Measurements from ENCODE around the gene EHBP1.
A peak's percentile ranks its signal among the peaks of the same experiment; 100 is the strongest.

The EHBP1 gene

DNA sequence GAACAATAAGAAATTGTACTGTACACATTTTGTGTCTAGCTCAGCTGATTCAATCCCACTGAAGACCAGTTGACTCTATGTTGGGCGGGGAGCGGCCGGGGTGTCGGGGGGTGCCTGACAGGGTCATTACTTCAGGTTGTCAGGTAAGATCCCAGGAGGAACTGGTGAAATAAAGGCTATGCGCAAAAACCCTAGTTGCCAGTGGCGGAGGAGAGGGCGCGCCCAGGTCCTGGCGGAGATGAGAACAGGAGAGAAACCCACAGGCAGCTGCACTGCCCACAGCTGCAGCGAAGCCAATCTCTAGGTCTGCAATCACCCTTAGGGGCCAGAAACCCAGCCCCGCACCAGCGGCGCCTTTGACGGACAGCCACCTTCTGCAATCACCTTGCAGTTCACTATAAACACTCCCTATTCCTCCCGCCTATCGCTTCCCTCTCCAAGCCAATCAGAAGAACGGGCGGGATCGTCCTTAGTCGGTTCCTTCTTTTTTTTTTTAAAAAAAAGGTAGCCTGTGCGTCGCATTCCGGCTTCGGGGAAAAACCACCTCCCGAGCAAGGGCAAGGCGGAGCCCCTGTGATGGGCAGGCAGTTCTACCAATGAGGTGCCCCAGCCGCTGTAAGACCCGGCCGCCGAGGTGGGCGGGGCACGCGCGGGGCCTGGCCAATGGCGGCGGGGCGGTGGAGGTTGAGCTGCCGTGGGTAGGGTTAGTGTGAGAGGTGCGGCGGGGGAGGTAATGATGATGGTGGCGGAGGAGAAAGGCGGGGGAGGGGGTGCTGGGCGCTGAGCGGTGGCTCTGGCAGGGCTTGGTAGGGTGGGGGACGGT, at the start of gene EHBP1:
EHBP1 (plus strand) TSS at position 707 of the 823 bp plus-strand sequence. CDS start 1,479 bp downstream, outside the sequence.
- peak; percentile 97 for DNase-seq

DNA sequence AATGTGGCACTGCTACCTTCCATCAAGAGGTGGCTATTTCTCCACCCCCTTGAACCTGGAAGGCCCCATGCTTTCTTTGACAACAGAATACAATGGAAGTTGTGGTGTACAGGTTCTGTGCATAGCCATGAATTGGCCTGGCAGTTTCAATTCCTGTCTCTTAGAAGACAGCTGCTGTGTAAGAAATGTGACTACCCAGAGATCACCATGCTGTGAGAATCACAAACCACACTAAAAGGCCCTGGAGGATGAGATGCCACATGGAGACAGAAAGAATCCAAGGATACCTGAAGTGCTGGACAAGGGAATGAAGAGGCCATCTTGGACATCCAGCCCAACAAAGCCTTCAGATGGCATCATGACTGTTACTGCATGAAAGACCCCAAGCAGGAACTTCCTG, 47.7 kb upstream of the EHBP1 start:
- no peak for DNase-seq

DNA sequence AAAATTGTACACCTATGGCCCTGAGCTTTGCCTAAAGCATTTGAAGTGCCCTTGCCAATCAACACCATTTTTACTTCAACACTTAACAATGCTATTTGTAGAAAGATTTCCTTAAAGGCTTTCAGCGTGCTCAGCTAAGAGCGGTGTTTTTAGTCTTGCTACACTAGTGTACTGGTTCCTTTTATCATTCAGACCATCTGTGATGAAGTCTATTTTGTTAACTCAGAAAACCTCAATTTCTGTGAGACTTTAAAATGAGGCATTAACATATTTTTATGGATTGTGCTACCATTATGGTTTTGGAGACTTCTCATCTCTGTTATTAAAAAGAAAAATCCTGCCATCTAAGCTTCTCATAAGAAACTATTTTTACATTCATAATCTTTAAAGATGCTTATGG, 46.6 kb upstream of the EHBP1 start:
- no peak for DNase-seq

DNA sequence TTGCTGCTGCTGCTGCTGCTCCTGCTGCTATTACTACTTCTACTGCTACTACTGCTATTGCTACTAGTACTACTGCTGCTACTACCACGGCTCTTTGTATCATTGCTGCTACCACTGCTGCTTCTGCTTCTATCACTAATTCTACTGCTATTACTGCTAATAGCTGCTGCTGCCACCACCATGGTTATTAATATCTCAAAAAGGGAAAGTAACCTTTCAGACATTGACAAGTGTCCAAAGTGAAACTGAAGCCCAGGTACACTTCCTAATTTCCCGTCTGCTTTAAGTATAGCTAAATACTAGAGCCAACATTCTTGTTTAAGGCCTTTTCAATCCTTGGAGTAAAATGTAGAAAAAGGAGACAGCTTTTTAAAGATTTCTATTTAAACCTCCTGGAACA, 45.4 kb upstream of the EHBP1 start:
- DNase-seq: no peak

DNA sequence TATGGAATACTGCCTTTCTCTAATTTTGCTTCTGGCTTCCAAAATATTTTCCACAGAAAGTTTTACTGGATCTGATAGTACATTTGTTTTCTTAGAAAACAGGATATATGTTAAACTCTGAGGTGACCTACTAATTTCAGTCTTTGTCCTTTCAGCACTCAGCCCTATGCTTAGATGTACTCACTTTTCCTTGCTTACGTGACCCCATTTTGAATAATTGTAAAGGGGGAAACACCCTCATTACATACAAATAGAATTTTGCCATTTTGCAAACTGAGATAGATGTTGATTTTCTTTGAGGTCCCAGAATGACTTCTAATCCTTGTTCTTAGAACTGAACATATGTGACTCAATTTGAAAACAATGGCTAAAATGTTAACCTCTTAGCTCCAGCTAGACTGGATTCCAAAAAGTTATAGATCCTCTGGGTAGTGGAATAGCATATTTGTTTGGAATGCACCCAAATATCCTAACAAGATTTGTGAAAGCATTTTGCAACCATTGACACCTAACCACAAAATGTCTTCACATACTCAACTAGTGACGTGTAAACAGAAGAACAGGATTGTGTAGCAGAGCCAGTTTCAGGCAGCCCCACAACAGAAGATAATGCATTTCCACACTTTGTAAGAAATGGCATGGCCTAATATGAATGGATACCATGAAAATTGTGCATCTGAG, 44.8 kb upstream of the EHBP1 start:
- no peak for DNase-seq

DNA sequence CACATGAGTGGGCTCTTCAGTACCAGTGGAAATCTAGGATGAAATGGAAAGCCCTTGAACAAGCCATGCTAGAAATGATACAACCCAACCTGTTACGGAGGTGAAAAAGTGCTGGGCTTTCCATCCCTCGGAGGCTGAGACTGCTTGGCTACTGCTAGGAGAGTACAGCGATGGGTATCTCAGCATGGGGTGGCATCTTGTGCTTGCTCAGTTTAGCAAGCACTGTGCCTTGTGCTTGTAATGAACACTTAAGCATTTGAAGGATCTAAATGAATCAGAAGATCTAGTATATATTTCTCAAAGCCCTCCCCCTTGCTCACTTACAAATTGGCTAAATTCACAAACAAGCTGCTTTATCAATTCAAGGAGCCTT, 44.3 kb upstream of the EHBP1 start:
- DNase-seq: no peak

DNA sequence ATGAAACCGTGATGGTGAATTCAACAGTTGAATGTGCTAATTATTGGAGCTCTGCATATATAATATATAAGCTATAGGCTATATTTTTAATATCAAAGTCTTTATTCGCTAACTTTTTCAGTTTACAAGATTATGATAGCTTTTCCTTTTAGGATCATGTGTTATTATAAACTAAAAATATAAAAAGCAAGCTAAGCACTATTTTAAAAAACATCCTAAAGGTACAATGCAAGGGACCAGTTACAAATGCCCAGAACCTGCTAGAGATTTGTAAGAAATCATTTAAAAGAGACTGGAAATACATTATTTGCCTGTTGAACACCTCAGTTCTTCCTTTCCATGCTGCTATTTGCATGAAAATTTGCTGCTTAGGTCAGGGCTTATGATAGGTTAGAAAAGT, 43.4 kb upstream of the EHBP1 start:
- DNase-seq: no peak

DNA sequence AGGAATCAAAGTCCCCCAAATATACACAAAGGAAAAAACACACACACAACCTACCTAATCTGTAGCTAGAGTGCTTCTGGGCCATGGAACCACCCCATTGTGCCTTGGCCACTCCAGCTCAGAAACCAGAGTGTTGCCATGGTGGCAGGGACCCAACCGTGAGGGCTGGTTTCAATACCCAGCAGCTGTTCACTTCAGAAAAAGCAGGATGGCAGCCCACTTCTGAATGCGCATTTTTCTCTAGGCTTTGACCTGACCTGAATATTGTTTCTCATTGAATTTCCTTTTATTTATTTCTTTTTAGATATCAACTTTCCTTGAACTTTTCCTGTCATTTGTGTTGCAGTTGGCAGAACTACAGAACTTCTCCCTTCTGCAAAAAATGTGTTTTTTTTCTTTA, 43.0 kb upstream of the EHBP1 start:
- DNase-seq: no peak

DNA sequence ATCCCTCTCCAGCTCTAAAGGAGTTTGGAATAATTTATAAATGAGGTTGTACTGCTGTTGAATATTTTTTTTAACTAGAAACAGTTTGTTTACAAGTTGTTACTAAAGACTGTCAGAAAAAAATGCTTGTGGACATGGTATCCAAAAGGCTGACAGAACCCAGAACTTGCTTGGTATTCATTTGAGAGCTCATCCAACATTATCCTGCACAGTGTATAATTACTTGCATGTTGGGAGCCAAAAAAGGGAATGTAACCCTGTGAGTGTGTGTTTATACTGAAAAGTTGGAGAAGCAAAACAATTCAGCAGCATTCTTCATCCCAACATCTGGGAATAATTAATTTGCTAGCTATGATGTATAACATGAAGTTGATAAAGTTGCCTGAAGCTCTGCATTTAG, 42.1 kb upstream of the EHBP1 start:
- DNase-seq: no peak

DNA sequence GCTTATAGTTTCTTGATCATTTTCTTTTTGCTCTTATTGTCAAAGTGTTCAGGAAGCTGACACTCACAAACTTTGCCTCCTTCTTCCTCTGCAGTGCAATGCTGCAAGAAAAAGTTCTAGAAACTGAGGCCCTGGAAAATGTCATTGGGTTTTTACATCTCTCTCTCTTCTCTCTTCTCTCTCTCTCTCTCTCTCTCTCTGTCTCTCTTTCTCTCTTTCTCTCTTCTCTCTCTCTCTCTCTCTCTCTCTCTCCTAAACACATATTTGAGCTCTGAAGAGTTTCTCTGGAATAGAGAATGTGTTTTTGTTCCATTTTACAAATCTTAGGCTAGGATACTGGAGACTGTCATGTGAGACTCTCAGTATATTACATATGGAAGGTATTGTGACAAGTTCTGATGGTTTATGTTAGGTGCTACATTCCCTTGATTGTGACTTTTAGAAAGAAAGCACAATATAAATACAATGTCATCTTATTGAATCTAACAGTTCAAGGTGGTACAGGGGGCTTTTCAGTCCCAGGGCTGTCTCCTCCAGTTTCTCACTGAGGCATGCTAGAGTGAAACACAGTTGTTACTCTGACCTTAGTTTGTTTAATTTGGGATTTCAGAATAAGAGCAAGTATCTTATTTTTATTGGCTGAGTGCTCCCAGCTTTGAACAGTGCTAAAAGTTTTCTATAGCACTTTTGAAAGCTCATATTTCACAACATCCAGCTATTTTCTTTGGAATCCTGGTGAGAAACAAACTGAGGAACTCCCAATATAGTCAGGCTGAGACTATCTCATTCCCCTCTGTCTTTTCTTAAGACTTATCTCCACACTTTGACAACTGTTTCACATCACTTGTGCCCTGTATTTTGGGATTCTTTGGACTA, 41.4 kb upstream of the EHBP1 start:
- DNase-seq: no peak

DNA sequence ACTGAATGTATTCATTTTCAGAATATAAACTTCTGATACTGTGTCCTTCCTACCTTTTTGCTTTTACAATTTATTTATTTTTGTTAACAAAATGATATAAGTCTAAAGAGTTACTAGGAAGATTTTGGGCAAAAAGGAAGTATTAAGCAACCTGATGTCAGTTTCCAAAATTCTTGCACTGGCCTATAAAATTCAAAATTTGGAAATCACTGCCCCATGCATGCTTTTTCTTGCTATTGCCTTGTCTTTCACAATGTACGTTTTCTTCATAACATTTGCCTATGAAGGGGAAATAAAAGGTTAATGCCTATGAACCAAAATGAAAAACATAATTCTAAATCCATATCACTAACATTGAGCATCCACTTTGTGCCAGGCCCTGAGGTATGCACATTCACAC, 40.1 kb upstream of the EHBP1 start:
- DNase-seq: no peak

DNA sequence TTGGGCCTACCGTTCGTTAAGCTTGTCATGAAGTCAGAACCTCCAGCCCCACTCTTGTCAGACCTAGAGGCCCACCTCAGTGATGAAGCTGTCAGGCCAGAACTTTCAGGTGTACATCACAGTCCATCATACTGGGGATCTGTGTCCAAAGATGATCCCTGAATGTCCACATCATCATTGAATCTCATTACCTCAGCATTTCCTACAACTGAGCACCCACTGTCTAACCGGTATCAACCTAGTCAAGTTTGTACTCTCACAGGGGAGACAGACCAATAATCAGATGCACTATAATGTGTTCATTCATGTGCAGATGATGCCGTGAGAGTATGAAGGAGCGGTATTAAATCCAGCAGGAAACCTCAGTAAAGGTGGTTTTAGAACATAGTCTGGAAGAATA, 36.3 kb upstream of the EHBP1 start:
- DNase-seq: no peak

DNA sequence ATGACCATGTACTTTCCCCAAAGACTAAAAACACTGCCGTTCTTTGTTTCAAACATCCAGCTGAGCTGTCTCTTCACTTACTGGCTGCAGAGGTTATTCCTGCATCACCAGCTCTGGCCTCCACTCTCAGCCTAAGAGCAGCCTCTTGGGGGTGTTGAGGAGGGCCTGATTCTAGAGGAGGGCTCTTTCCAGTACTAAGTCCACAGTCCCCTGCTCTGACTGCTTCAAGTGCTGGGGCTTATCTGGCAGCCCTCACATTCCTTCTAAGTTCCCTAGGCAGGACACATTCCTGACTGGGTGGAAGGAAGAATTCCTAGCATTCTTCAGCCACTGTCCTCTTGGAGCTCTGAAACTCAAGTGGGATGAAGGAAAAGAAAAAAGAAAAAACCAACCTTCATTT, 32.9 kb upstream of the EHBP1 start:
- DNase-seq: no peak

DNA sequence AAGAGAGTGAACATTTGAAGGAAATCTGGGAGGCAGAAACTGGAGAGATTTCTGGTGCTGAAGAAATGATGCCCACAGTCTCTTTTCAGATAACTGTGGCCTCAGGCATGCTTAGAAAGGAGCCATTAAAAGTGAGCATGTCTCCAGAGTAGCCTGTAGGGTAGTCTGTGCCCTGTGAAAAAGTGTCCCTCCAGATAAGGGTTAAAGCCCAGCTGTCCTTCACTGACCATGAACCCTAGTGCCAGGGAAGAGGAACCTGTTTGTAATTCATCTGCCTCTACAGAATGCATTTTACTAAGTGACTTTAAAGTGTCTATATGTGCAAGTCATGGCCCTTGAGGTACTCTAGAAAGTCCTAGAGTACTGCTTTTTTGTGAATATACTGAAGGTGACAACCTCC, 30.5 kb upstream of the EHBP1 start:
- no peak for DNase-seq

DNA sequence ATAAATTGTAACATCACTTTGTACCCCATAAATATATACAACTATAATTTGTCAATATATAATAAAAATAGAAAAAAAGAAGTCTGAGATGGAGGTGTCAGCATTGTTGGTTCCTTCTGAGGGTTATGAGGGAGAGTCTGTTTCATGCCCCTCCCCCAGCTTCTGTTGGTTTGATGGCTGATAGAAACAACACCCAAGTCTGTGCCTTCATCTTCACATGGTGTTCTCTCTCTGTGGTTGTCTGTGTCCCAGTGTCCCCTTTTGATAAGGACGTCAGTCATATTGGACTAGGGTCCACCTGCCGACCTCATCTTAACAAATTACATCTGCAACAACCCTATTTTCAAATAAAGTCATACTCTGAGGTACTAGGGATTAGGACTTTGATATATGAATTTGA, 20.3 kb upstream of the EHBP1 start:
- DNase-seq: no peak

DNA sequence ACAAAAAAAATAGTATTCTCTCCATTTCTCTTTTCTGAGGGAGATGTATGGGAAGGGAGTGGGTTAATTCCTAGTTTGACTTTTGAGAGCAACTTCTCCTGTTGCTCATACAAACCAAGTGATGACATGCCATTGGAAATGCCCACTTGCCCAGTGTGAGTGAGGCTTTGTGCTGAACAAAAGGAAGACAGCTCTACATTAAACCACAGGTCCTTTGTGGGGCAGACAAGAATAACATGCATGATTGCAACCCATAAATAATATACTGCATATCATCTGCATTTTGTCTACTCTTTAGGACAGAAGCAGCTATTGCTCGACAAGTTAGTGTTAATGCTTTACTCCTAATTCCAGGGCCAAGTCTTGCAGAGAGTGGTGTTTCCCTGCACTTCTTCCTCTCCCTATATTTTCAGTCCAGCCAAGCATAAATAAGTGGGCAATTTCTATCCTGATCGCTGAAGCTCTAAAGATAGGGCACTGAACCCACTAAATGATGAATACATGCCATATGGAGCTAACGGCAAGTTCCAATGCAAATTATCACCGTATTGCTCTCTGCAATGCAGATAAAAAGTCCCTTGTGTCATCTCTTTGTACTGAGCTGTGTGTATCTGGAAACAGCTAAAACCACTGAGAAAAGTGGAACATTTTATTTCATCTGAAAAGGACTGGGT, 19.4 kb upstream of the EHBP1 start:
- DNase-seq: no peak

DNA sequence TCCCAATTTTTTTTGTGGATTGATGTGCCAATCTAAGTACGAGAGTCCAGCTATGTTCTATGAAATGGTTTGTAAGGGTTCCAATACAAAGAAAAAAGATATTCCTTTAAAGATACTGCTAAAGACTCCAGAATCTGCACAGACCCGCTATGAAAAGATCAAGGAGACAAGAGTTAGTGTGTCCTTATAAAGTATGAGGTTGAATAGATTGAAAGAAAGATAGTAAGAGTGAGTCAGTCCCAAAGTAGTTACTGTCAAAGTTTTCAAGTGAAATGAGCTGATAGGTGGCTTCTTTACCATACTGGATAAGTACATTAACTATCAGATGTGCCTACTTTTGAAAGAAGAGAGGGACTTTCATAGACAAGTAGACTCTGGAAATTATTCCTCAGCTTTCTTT, 17.9 kb upstream of the EHBP1 start:
- DNase-seq: no peak

DNA sequence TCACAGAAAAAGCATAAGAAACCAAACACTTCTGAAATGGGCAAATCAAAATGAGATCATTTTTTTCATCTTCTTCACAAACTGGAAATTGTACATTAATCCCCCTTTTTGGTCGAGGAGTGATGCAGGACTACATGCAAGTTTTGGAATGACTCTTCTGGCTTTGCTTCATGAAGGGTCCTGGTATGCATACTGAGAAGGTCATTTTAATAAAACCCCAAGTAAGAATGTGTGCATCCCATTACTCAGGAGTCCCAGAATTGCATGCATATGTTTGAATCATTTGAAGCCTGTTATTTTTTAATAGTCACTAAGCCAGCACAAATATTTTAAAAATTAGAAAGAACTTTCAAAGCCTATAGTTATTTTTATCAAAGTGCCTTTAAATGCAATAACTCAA, 16.7 kb upstream of the EHBP1 start:
- DNase-seq: no peak

DNA sequence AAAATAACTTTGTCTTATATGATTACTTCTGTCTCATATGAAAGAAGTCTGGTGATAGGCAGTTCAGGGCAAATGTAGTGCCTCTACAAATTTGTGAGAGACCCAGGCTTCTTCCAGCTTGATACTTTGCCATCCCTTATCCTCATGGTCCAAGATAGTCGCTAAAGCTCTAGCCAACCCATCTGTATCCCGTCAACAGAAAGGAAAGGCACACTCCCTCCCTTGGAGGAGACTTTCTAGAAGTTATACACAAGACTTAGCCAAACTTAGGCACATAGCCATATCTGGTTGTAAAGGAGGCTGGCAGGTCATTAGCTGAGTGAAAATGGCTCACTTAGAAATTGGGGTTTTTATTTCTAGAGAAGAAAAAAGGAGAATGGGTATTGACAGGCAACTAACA, 14.3 kb upstream of the EHBP1 start:
- DNase-seq: no peak

DNA sequence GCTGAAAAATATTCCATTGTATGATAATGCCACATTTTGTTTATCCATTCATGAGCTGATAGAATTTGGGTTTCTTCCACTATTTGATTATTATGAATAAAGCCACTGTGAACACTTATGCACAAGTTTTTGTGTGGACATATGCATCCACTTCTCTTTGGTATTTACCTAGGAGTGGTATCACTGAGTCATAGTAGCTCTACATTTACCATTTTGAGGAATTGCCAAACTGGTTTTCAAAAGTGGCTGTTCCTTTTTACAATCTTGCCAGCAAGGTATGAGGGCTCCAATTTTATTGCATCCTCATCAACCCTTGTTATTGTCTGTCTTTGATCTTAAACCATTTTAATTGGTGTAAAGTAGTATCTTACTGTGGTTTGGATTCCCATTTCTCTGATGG, 13.3 kb upstream of the EHBP1 start:
- DNase-seq: no peak

DNA sequence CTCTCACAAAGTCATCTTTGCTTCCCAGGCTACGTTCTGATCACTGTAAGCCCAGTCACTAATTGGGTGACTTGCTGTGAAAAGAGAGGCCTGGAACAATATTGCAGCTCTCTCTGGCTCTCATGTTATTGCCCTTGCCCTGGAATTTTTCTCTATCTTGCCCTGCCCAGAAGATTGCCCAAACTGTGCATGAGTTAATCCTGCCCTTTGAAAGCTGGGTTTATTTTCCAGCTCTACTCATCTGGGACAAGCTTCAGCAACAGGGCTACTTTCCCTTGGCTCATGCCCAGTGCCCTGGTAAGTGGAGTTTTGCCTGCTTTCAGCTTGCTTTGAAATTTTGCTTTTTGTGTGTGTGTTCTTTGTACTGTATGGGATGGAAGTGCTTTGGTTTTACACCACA, 6.9 kb upstream of the EHBP1 start:
- DNase-seq: no peak

DNA sequence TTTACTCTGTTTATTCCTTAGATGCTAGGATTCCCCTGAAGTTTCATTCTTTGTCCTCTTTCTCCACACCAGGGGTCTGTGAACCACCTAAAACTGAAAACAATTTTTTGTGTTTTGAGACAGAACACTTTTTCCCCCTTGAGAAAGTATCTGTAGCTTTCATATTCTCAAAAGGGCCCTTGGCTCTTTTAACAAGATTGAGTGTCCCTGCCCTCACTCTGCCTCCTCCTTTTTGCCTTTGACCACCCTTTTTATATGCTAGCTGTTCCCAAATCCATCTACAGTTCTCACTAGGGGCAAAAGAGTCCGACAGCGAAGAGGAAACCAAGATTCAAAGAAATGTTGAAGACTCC, 883 bp upstream of the EHBP1 start:
- DNase-seq: no peak
